Keratinocyte (primary cell): ENCODE results near the gene ADH1C. TPM values are rescaled to one million over a fixed set of nuclear protein-coding genes. Genes with fewer than 3 reads are reported as not detected.

Experiments
- DNase-seq: peaks from one replicate; pipeline ENCODE4 v3.0.0-alpha.2; 2011; ENCODE audit warnings: low read depth, missing footprints, low spot score
- FAIRE-seq: peaks from 2 replicates; lab custom pipeline; 2011; peaks lifted over from hg19 to GRCh38; lab: Jason Lieb, UNC
- H2AFZ ChIP-seq: 2 replicates; pipeline ENCODE4 v1.6.0; 2012; ENCODE audit warnings: low read length, control low read depth, inconsistent platforms; ENCODE audit not compliant: control insufficient read depth
- H3K27ac ChIP-seq: 2 replicates; pipeline ENCODE4 v1.5.1; 2011; ENCODE audit warnings: low read length; ENCODE audit not compliant: control insufficient read depth, insufficient read depth
- H3K27me3 ChIP-seq: 3 replicates; pipeline ENCODE4 v1.6.0; 2011; ENCODE audit warnings: low read length; ENCODE audit not compliant: control insufficient read depth, insufficient read depth; ENCODE audit errors: extremely low read depth
- H3K36me3 ChIP-seq, 2 experiments: 2 replicates in 1 of 2; 3 replicates in 1 of 2; pipeline ENCODE4 v1.5.1; 2011; ENCODE audit warnings: low read length in 2 of 2, mild to moderate bottlenecking in 1 of 2; ENCODE audit not compliant: control insufficient read depth in 2 of 2, insufficient read depth in 2 of 2; ENCODE audit errors: extremely low read depth in 1 of 2
- H3K4me1 ChIP-seq: 3 replicates; pipeline ENCODE4 v1.5.1; 2011; ENCODE audit warnings: low read length; ENCODE audit not compliant: control insufficient read depth, insufficient read depth; ENCODE audit errors: extremely low read depth
- H3K4me2 ChIP-seq: 3 replicates; pipeline ENCODE4 v1.6.0; 2011; ENCODE audit warnings: low read depth, low read length; ENCODE audit not compliant: control insufficient read depth, insufficient read depth; ENCODE audit errors: extremely low read depth
- H3K4me3 ChIP-seq, 3 experiments: fragments of 200-600 bp in 1 of 3; sonication (generic) in 1 of 3; 2 replicates in 2 of 3; 3 replicates in 1 of 3; pipeline ENCODE4 v1.5.1; 2011 to 2016; ENCODE audit warnings: low read length in 3 of 3, mild to moderate bottlenecking in 3 of 3, control low read depth in 2 of 3, inconsistent platforms in 1 of 3, low read depth in 1 of 3, mixed read lengths in 1 of 3, mixed run types in 1 of 3, moderate library complexity in 1 of 3; ENCODE audit not compliant: control insufficient read depth in 2 of 3, insufficient read depth in 2 of 3; ENCODE audit errors: extremely low read depth in 1 of 3
- H3K79me2 ChIP-seq: 2 replicates; pipeline ENCODE4 v1.6.0; 2012; ENCODE audit warnings: low read length; ENCODE audit not compliant: control insufficient read depth, insufficient read depth
- H3K9ac ChIP-seq: 3 replicates; pipeline ENCODE4 v1.6.0; 2011; ENCODE audit warnings: low read length; ENCODE audit not compliant: control insufficient read depth, insufficient read depth; ENCODE audit errors: extremely low read depth
- H3K9me1 ChIP-seq: 3 replicates; pipeline ENCODE4 v1.6.0; 2011; ENCODE audit warnings: low read length; ENCODE audit not compliant: control insufficient read depth, insufficient read depth; ENCODE audit errors: extremely low read depth
- H3K9me3 ChIP-seq: 2 replicates; pipeline ENCODE4 v1.5.1; 2012; ENCODE audit warnings: low read depth, low read length; ENCODE audit not compliant: control insufficient read depth
- H4K20me1 ChIP-seq: 3 replicates; pipeline ENCODE4 v1.6.0; 2011; ENCODE audit warnings: low read length; ENCODE audit not compliant: control insufficient read depth, insufficient read depth; ENCODE audit errors: extremely low read depth
- CTCF ChIP-seq, 3 experiments: IDR thresholded peaks in 1 of 3; conservative IDR thresholded peaks in 1 of 3; optimal IDR thresholded peaks in 1 of 3; 2 replicates in 2 of 3; 3 replicates in 1 of 3; pipeline versions ENCODE3 to v1.5.1; 2011; ENCODE audit warnings: low read length in 3 of 3, mild to moderate bottlenecking in 3 of 3, moderate library complexity in 2 of 3, control low read depth in 1 of 3, inconsistent platforms in 1 of 3; ENCODE audit not compliant: insufficient read depth in 2 of 3; ENCODE audit errors: extremely low read depth in 1 of 3
- EZH2 ChIP-seq: IDR thresholded peaks from one replicate; pipeline ENCODE4 v1.6.1; 2012; ENCODE audit warnings: inconsistent platforms, mild to moderate bottlenecking, low read length, moderate library complexity
- dilution Hi-C: fragments of 300-500 bp; cut with MboI; formaldehyde crosslinking; loops from one replicate; pipeline ENCODE4 v1.7.0; 2020; ENCODE audit warnings: low sequenced_read_pairs; ENCODE audit not compliant: extremely low pct_ligation_motif_present
- polyA plus RNA-seq, 5 experiments: library from polyadenylated mRNA; depleted of rRNA in 3 of 5; stranded (reverse) in 3 of 5; stranded (forward) in 1 of 5; unstranded in 1 of 5; fragments of >200 nt; gene quantifications; 1 replicate in 1 of 5; 2 replicates in 3 of 5; 3 replicates in 1 of 5; pipeline versions ENCODE4 v1.2.1 to v1.2.3, GENCODE V29; 2011 to 2012; ENCODE audit warnings: missing spikeins in 2 of 5, low read depth in 1 of 5, low replicate concordance in 1 of 5

Gene ADH1C
- polyA plus RNA-seq, 1 donor (not counting 4 experiments of a cell fraction or from before 2014, with no cell fraction given) = 0.03 TPM

- Histone ChIP-seq H3K9me1 (no peaks in the 10 kb centered on the region), H3K9ac (no peak overlapping the region), H3K36me3 (no peaks in the 10 kb centered on the region), H3K4me1 (no peaks in the 10 kb centered on the region), H3K4me2 (no peak overlapping the region), H3K4me3 (no peak overlapping the region), H3K79me2 (no peaks in the 10 kb centered on the region), H2AFZ (no peak overlapping the region), H3K9me3 (no peaks in the 10 kb centered on the region), H3K27me3 (no peaks in the 10 kb centered on the region), H3K27ac (no peak overlapping the region), H4K20me1 (no peaks in the 10 kb centered on the region)
- no peak for DNase-seq
- FAIRE-seq = no peak
- dilution Hi-C loops = no loop called here
- TF ChIP-seq CTCF (optimal IDR thresholded peaks at IDR 0.05 in 1 of 3, IDR thresholded peaks at IDR 0.05 in 1 of 3, conservative IDR thresholded peaks at IDR 0.05 in 1 of 3; ENCODE audit: extremely low read depth in 1 of 3, insufficient read depth in 2 of 3, low read length in 3 of 3) (no peak), EZH2 (no peak)
These were observed 9.3 kb upstream of the ADH1C start for GRCh38 chr4:99361899-99362275.

GRCh38 chr4:99361268-99361898 is 8.8 kb upstream of the ADH1C start:
- FAIRE-seq = no peak
- H3K9ac ChIP-seq = no peak overlapping the region
- no peaks in the 10 kb centered on the region for H3K9me3 ChIP-seq
- no peaks in the 10 kb centered on the region for H3K79me2 ChIP-seq
- no peak overlapping the region for H3K4me2 ChIP-seq
- dilution Hi-C loops = no loop called here
- H3K36me3 ChIP-seq = no peaks in the 10 kb centered on the region
- H3K27me3 ChIP-seq = no peaks in the 10 kb centered on the region
- H2AFZ ChIP-seq = no peak overlapping the region
- H4K20me1 ChIP-seq = no peaks in the 10 kb centered on the region
- no peaks in the 10 kb centered on the region for H3K9me1 ChIP-seq
- no peak overlapping the region for H3K4me3 ChIP-seq
- TF ChIP-seq EZH2 (no peak), CTCF (optimal IDR thresholded peaks at IDR 0.05 in 1 of 3, IDR thresholded peaks at IDR 0.05 in 1 of 3, conservative IDR thresholded peaks at IDR 0.05 in 1 of 3; ENCODE audit: extremely low read depth in 1 of 3, insufficient read depth in 2 of 3, low read length in 3 of 3) (no peak)
- no peak for DNase-seq
- H3K4me1 ChIP-seq = no peaks in the 10 kb centered on the region
- no peak overlapping the region for H3K27ac ChIP-seq
